B cell (primary cell): ENCODE data around the gene GLIS2. TPM values are rescaled to one million over a fixed set of nuclear protein-coding genes. Genes with fewer than 3 reads are reported as not detected.

Experiments
- ATAC-seq: fragments of 200-7000 bp; cut with Tn5 transposase; one replicate; pipeline ENCODE4 v1.10.0; 2021; ENCODE audit warnings: low read depth, mild to moderate bottlenecking, moderate number of reproducible peaks, moderate library complexity
- CTCF ChIA-PET: fragments of 350-600 bp; sonication (Branson Sonifier 250); formaldehyde crosslinking; loops from one replicate; lab custom pipeline; 2021; ENCODE audit warnings: antibody characterized with exemption, inconsistent platforms; lab: Charles Lee
- POLR2A ChIA-PET: fragments of 350-600 bp; sonication (Branson Sonifier 250); formaldehyde crosslinking; loops from one replicate; lab custom pipeline; 2021; ENCODE audit warnings: antibody characterized with exemption; lab: Charles Lee
- DNase-seq: peaks from one replicate; pipeline ENCODE4 v3.0.0; 2013
- H2AFZ ChIP-seq: 2 replicates; pipeline ENCODE4 v1.6.1; 2012; ENCODE audit warnings: mild to moderate bottlenecking, low read depth, low read length; ENCODE audit not compliant: insufficient read depth, poor library complexity, severe bottlenecking
- H3K27ac ChIP-seq, 2 donors: 1 replicate in 1 of 2; 2 replicates in 1 of 2; pipeline ENCODE4 v1.5.1; 2012 to 2013; ENCODE audit warnings: low read length in 2 of 2, mild to moderate bottlenecking in 2 of 2, moderate library complexity in 1 of 2
- H3K27me3 ChIP-seq, 4 experiments: fragments of 200-600 bp in 1 of 4; sonication (generic) in 1 of 4; replicated peaks in 1 of 4; 1 replicate in 2 of 4; 2 replicates in 2 of 4; pipeline versions ENCODE4 v1.6.1 to v1.7.0; 2013 to 2016; ENCODE audit warnings: low read length in 3 of 4, mild to moderate bottlenecking in 2 of 4, mixed read lengths in 1 of 4, moderate library complexity in 1 of 4; ENCODE audit not compliant: insufficient read depth in 4 of 4, control insufficient read depth in 3 of 4; ENCODE audit errors: control extremely low read depth in 1 of 4
- H3K36me3 ChIP-seq, 2 experiments: replicated peaks in 1 of 2; 1 replicate in 1 of 2; 2 replicates in 1 of 2; pipeline versions ENCODE4 v1.6.1 to v1.7.1; 2013; ENCODE audit warnings: low read length in 1 of 2; ENCODE audit not compliant: insufficient read depth in 2 of 2, control insufficient read depth in 1 of 2; ENCODE audit errors: control extremely low read depth in 1 of 2, extremely low read depth in 1 of 2
- H3K4me1 ChIP-seq, 2 donors: fragments of 200-600 bp in 1 of 2; sonication (generic) in 1 of 2; 1 replicate in 1 of 2; 2 replicates in 1 of 2; pipeline versions ENCODE4 v1.5.1 to v1.6.1; 2013 to 2017; ENCODE audit warnings: low read length in 2 of 2; ENCODE audit not compliant: control insufficient read depth in 2 of 2, insufficient read depth in 2 of 2
- H3K4me2 ChIP-seq: replicated peaks from 2 replicates; pipeline ENCODE3; 2012; ENCODE audit warnings: mild to moderate bottlenecking, low read depth, low read length; ENCODE audit not compliant: poor library complexity, severe bottlenecking
- H3K4me3 ChIP-seq, 5 experiments: fragments of 200-600 bp in 1 of 5; sonication (generic) in 1 of 5; 1 replicate in 3 of 5; 2 replicates in 2 of 5; pipeline versions ENCODE4 v1.5.1 to v1.7.0; 2011 to 2016; ENCODE audit warnings: low read length in 4 of 5, mild to moderate bottlenecking in 4 of 5, low read depth in 2 of 5, control low read depth in 1 of 5, moderate library complexity in 1 of 5; ENCODE audit not compliant: insufficient read depth in 1 of 5; ENCODE audit errors: control extremely low read depth in 1 of 5, extremely low read depth in 1 of 5
- H3K79me2 ChIP-seq: fragments of 200-600 bp; sonication (generic); one replicate; pipeline ENCODE4 v1.6.0; 2016; ENCODE audit warnings: low read length; ENCODE audit not compliant: control insufficient read depth, insufficient read depth
- H3K9ac ChIP-seq: fragments of 200-600 bp; sonication (generic); 2 replicates; pipeline ENCODE4 v1.6.1; 2017; ENCODE audit warnings: mild to moderate bottlenecking, low read length, moderate library complexity
- H3K9me3 ChIP-seq, 3 donors: one replicate each; pipeline versions ENCODE4 v1.6.1 to v1.7.1; 2013; ENCODE audit warnings: low read length in 2 of 3; ENCODE audit not compliant: control insufficient read depth in 2 of 3, insufficient read depth in 1 of 3; ENCODE audit errors: control extremely low read depth in 1 of 3
- H4K20me1 ChIP-seq: 2 replicates; pipeline ENCODE4 v1.6.0; 2012; ENCODE audit warnings: mild to moderate bottlenecking, low read length; ENCODE audit not compliant: insufficient read depth, control insufficient read depth, poor library complexity, severe bottlenecking
- H3K27ac Mint-ChIP-seq: one replicate; pipeline ENCODE4 v1.8.0; 2021; ENCODE audit warnings: mixed read lengths
- H3K27me3 Mint-ChIP-seq: one replicate; pipeline ENCODE4 v1.8.0; 2021; ENCODE audit warnings: mixed read lengths
- H3K4me1 Mint-ChIP-seq: one replicate; pipeline ENCODE4 v1.8.0; 2021; ENCODE audit warnings: mixed read lengths
- H3K4me3 Mint-ChIP-seq: one replicate; pipeline ENCODE4 v1.8.0; 2021; ENCODE audit warnings: mixed read lengths
- H3K9me3 Mint-ChIP-seq: one replicate; pipeline ENCODE4 v1.8.0; 2022; ENCODE audit warnings: mixed read lengths; ENCODE audit not compliant: insufficient read depth
- CTCF ChIP-seq: fragments of 200-600 bp; IDR thresholded peaks from one replicate; pipeline ENCODE4 v1.8.0; 2022; ENCODE audit warnings: antibody characterized with exemption, mild to moderate bottlenecking
- EZH2 ChIP-seq: IDR thresholded peaks from 2 replicates; pipeline ENCODE4 v1.6.1; 2012; ENCODE audit warnings: borderline replicate concordance, low read depth, mild to moderate bottlenecking, moderate library complexity, low read length; ENCODE audit not compliant: insufficient read depth, poor library complexity, severe bottlenecking
- WGBS: methylation state at CpG from one replicate; pipeline ENCODE4 v1.1.5; 2013; ENCODE audit warnings: missing lambda C conversion rate; ENCODE audit not compliant: insufficient coverage; 5-methylcytosine and 5-hydroxymethylcytosine counted together
- intact Hi-C: fragments of 100-400 bp; cut with micrococcal nuclease; formaldehyde crosslinking; loops from one replicate; pipeline ENCODE4 v1.10.0; 2022
- polyA plus RNA-seq: library from polyadenylated mRNA; depleted of rRNA; stranded (reverse); fragments of >200 nt; gene quantifications from 2 replicates; pipeline ENCODE4 v1.2.3, GENCODE V29; 2012
- total RNA-seq, 2 donors: library from RNA; stranded (reverse); fragments of 120-200 nt in 1 of 2; gene quantifications; 1 replicate in 1 of 2; 2 replicates in 1 of 2; pipeline versions ENCODE4 v1.2.3 to v1.2.4, GENCODE V29; 2013 to 2022

Gene GLIS2
- total and polyA plus RNA-seq, 2 donors (not counting 1 experiment from before 2014, with no cell fraction given) = not detected

- CTCF ChIA-PET = interaction anchor here (0.6 to 1.3 kb wide), 3 partner anchors 31 to 88 kb away, joined by 3 to 5 read pairs (median 5); no protein-coding TSS in a partner anchor
- Histone ChIP-seq H3K9me3 (no peaks in the 10 kb centered on the region), H3K27me3 (peaks cover 0 to 3% (median 0%) of the 10 kb centered on the region in 4 experiments), H3K4me1 (peaks cover 7 to 8% of the 10 kb centered on the region in 2 donors), H3K4me2 (no peak overlapping the region), H3K4me3 (no peak overlapping the region), H4K20me1 (no peaks in the 10 kb centered on the region), H3K27ac (no peak overlapping the region), H3K36me3 (no peaks in the 10 kb centered on the region), H3K79me2 (no peaks in the 10 kb centered on the region), H2AFZ (no peak overlapping the region), H3K9ac (no peak overlapping the region)
- Mint-ChIP-seq H3K4me3 (no peak overlapping the region), H3K27me3 (peaks cover 12% of the 10 kb centered on the region), H3K9me3 (peaks cover 4% of the 10 kb centered on the region), H3K4me1 (peaks cover 6% of the 10 kb centered on the region), H3K27ac (no peak overlapping the region)
- DNase-seq (no peak), ATAC-seq (no peak)
- POLR2A ChIA-PET = interaction anchor here (0.7 kb wide), 2 partner anchors 12 to 651 kb away, joined by 3 read pairs; no protein-coding TSS in a partner anchor
- TF ChIP-seq EZH2 (no peak), CTCF (no peak)
- intact Hi-C loops = no loop called here
- 83% methylated on average over 9 of the region's 10 CpGs for WGBS
Measured at GRCh38 chr16:4285167-4285566, 30.7 kb upstream of the GLIS2 start.

- Histone ChIP-seq H2AFZ (peak overlapping the region; percentile 19), H3K9me3 (no peaks in the 10 kb centered on the region), H3K79me2 (no peaks in the 10 kb centered on the region), H4K20me1 (no peaks in the 10 kb centered on the region), H3K4me2 (peak overlapping the region; percentile 53), H3K36me3 (no peaks in the 10 kb centered on the region), H3K4me3 (no peak overlapping the region), H3K4me1 (peaks cover 7 to 8% of the 10 kb centered on the region in 2 donors), H3K9ac (no peak overlapping the region), H3K27me3 (peaks cover 0 to 3% (median 0%) of the 10 kb centered on the region in 4 experiments), H3K27ac (no peak overlapping the region)
- CTCF ChIA-PET = interaction anchor here (0.6 to 7.5 kb wide), 19 partner anchors 9 to 610 kb away, joined by 3 to 152 read pairs (median 4); no protein-coding TSS in a partner anchor
- peak; percentile 97 for TF ChIP-seq CTCF
- TF ChIP-seq EZH2 = no peak
- Mint-ChIP-seq H3K27ac (no peak overlapping the region), H3K9me3 (no peaks in the 10 kb centered on the region), H3K4me1 (peaks cover 6% of the 10 kb centered on the region), H3K27me3 (peaks cover 20% of the 10 kb centered on the region), H3K4me3 (no peak overlapping the region)
- DNase-seq = peak; percentile 87
- POLR2A ChIA-PET = no interaction called here
- peak; percentile 98 for ATAC-seq
- intact Hi-C loops = loop anchor here (1.0 kb wide), 3 partner anchors 21 to 114 kb away; no protein-coding TSS in a partner anchor
- 17% methylated on average over 18 of the region's 22 CpGs for WGBS
Measured at GRCh38 chr16:4288148-4288921, 27.5 kb upstream of the GLIS2 start.
